ENCODE results near the gene MALSU1. TPM values are rescaled to one million over a fixed set of nuclear protein-coding genes. Genes with fewer than 3 reads are reported as not detected.

MALSU1 gene
- total and polyA plus RNA-seq, 2 of the 13 experiments (the other 11 are each of a cell fraction or from before 2014, with no cell fraction given) = 72.0 to 141 TPM

GRCh38 chr7:23357190-23358093, 58.3 kb downstream of the MALSU1 start:
- FAIRE-seq (peak; percentile 66), ATAC-seq (peak; percentile 67), DNase-seq (ENCODE audit: low spot score) (peak; percentile 91)
- BruUV-seq (replicated peaks) = no TSS peak
- Histone ChIP-seq H3K27me3 (ENCODE audit: control insufficient read depth in 1 of 2, insufficient read depth in 2 of 2, low read length in 2 of 2) (no peaks in the 10 kb centered on the region), H3K9ac (ENCODE audit: insufficient read depth, low read depth, low read length) (peak overlapping the region; percentile 58), H3K36me3 (replicated peaks in 1 of 2; ENCODE audit: control insufficient read depth in 1 of 2, insufficient read depth in 2 of 2, low read length in 2 of 2) (peaks cover 1 to 3% of the 10 kb centered on the region in 2 experiments; a peak in 1 of 5 replicates), H3K79me2 (ENCODE audit: insufficient read depth, low read length) (peaks cover 8% of the 10 kb centered on the region), H2AFZ (ENCODE audit: low read length) (no peak overlapping the region), H3K4me1 (ENCODE audit: insufficient read depth, low read length) (peaks cover 71% of the 10 kb centered on the region), H3K4me2 (ENCODE audit: low read depth, low read length) (peak overlapping the region; percentile 74), H3K9me3 (ENCODE audit: low read length) (no peaks in the 10 kb centered on the region), H3K4me3 (replicated peaks in 1 of 3; ENCODE audit: insufficient read depth in 1 of 3, low read depth in 2 of 3, low read length in 3 of 3) (peak overlapping the region in 1 of 3 experiments; percentile 36; a peak in 1 of 6 replicates), H3K27ac (ENCODE audit: extremely low read length, insufficient read depth, low read length) (peak overlapping the region; percentile 82), H4K20me1 (ENCODE audit: insufficient read depth, low read length) (no peaks in the 10 kb centered on the region)
- CTCF ChIA-PET (ENCODE audit: low intra/inter-chr PET ratio, low total read pairs) = interaction anchor here (1.0 kb wide), 1 partner anchor 23 kb away, joined by 3 read pairs; no protein-coding TSS in a partner anchor
- intact Hi-C loops (cut with micrococcal nuclease; ENCODE audit: unreplicated experiment) (loop anchor here (1.0 to 5.0 kb wide), 4 partner anchors 35 to 117 kb away; no protein-coding TSS in a partner anchor), in situ Hi-C loops (cut with HindIII; ENCODE audit: extremely low pct_ligation_motif_present, low pct_unique_long_range_greater_than_20kb) (no loop called here)
- 5% methylated on average over 6 of the region's 6 CpGs for WGBS (ENCODE audit: low lambda C conversion rate)
- POLR2A ChIA-PET = interaction anchor here (0.5 to 2.5 kb wide), 14 partner anchors 13 to 178 kb away, joined by 3 to 49 read pairs (median 4); partner anchors contain the start of gene MALSU1
- TF ChIP-seq, protein P1, sequence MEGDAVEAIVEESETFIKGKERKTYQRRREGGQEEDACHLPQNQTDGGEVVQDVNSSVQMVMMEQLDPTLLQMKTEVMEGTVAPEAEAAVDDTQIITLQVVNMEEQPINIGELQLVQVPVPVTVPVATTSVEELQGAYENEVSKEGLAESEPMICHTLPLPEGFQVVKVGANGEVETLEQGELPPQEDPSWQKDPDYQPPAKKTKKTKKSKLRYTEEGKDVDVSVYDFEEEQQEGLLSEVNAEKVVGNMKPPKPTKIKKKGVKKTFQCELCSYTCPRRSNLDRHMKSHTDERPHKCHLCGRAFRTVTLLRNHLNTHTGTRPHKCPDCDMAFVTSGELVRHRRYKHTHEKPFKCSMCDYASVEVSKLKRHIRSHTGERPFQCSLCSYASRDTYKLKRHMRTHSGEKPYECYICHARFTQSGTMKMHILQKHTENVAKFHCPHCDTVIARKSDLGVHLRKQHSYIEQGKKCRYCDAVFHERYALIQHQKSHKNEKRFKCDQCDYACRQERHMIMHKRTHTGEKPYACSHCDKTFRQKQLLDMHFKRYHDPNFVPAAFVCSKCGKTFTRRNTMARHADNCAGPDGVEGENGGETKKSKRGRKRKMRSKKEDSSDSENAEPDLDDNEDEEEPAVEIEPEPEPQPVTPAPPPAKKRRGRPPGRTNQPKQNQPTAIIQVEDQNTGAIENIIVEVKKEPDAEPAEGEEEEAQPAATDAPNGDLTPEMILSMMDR (CRISPR knock-in tag; IDR thresholded peaks at IDR 0.05) = peak; percentile 40
- TF ChIP-seq RFX1 (IDR thresholded peaks at IDR 0.05) = no peak
- no peak for TF ChIP-seq ZNF333 (CRISPR knock-in tag; IDR thresholded peaks at IDR 0.05; ENCODE audit: borderline replicate concordance)
- TF ChIP-seq ZMAT3 (CRISPR knock-in tag; conservative IDR thresholded peaks at IDR 0.05) = no peak
- peak; percentile 74 for TF ChIP-seq SALL1 (CRISPR knock-in tag; IDR thresholded peaks at IDR 0.05)
- no peak for TF ChIP-seq GZF1 (CRISPR knock-in tag; IDR thresholded peaks at IDR 0.05)
- peak; percentile 60 for TF ChIP-seq ELF3 (CRISPR knock-in tag; IDR thresholded peaks at IDR 0.05)
- TF ChIP-seq GTF2F1 (IDR thresholded peaks at IDR 0.05; ENCODE audit: low read length) = no peak
- no peak for TF ChIP-seq HMGA1 (CRISPR knock-in tag; conservative IDR thresholded peaks at IDR 0.05)
- no peak for TF ChIP-seq ZNF580 (CRISPR knock-in tag; IDR thresholded peaks at IDR 0.05; ENCODE audit: borderline replicate concordance, low read depth)
- no peak for TF ChIP-seq ZNF780A (CRISPR knock-in tag; IDR thresholded peaks at IDR 0.05)
- TF ChIP-seq TIGD3 (CRISPR knock-in tag; IDR thresholded peaks at IDR 0.05; ENCODE audit: borderline replicate concordance) = no peak
- TF ChIP-seq, protein P2, sequence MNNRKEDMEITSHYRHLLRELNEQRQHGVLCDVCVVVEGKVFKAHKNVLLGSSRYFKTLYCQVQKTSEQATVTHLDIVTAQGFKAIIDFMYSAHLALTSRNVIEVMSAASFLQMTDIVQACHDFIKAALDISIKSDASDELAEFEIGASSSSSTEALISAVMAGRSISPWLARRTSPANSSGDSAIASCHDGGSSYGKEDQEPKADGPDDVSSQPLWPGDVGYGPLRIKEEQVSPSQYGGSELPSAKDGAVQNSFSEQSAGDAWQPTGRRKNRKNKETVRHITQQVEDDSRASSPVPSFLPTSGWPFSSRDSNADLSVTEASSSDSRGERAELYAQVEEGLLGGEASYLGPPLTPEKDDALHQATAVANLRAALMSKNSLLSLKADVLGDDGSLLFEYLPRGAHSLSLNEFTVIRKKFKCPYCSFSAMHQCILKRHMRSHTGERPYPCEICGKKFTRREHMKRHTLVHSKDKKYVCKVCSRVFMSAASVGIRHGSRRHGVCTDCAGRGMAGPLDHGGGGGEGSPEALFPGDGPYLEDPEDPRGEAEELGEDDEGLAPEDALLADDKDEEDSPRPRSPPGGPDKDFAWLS (CRISPR knock-in tag; IDR thresholded peaks at IDR 0.05; ENCODE audit: borderline replicate concordance) = no peak
- TF ChIP-seq KDM3A (CRISPR knock-in tag; IDR thresholded peaks at IDR 0.05; ENCODE audit: low read depth) = 0 out of 2 replicates have a peak, but pooled peaks have one; percentile 15
- no peak for TF ChIP-seq BHLHE40 (IDR thresholded peaks at IDR 0.05; ENCODE audit: low read length)
- no peak for TF ChIP-seq HNRNPUL1 (IDR thresholded peaks at IDR 0.05; ENCODE audit: low read depth, low read length)
- TF ChIP-seq, protein P3, sequence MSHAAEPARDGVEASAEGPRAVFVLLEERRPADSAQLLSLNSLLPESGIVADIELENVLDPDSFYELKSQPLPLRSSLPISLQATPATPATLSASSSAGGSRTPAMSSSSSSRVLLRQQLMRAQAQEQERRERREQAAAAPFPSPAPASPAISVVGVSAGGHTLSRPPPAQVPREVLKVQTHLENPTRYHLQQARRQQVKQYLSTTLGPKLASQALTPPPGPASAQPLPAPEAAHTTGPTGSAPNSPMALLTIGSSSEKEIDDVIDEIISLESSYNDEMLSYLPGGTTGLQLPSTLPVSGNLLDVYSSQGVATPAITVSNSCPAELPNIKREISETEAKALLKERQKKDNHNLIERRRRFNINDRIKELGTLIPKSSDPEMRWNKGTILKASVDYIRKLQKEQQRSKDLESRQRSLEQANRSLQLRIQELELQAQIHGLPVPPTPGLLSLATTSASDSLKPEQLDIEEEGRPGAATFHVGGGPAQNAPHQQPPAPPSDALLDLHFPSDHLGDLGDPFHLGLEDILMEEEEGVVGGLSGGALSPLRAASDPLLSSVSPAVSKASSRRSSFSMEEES (CRISPR knock-in tag; IDR thresholded peaks at IDR 0.05) = peak; percentile 18; the same call in 1 of the 2 replicates
